Neuronal stem cell (in vitro differentiated cells): Measurements from ENCODE around the gene ZBTB44.

Experiments
- DNase-seq: peaks from one replicate; pipeline ENCODE4 v3.0.0-alpha.2; 2013; ENCODE audit warnings: low spot score
- H2AFZ ChIP-seq: one replicate; pipeline ENCODE4 v1.6.1; 2013; ENCODE audit warnings: mild to moderate bottlenecking, low read length, inconsistent platforms
- H2AK5ac ChIP-seq: 2 replicates; pipeline ENCODE4 v1.6.1; 2013; ENCODE audit warnings: low read depth, mild to moderate bottlenecking, inconsistent platforms, low read length, moderate library complexity, mixed read lengths
- H2BK120ac ChIP-seq: 2 replicates; pipeline ENCODE4 v1.6.1; 2013; ENCODE audit warnings: low read depth, mild to moderate bottlenecking, inconsistent platforms, low read length, moderate library complexity, mixed read lengths
- H2BK12ac ChIP-seq: one replicate; pipeline ENCODE4 v1.6.1; 2013; ENCODE audit warnings: low read length, inconsistent platforms
- H2BK15ac ChIP-seq: 2 replicates; pipeline ENCODE4 v1.6.1; 2013; ENCODE audit warnings: mild to moderate bottlenecking, low read length, inconsistent platforms, mixed read lengths
- H2BK5ac ChIP-seq: one replicate; pipeline ENCODE4 v1.6.1; 2013; ENCODE audit warnings: inconsistent platforms, mild to moderate bottlenecking, low read length, moderate library complexity
- H3K14ac ChIP-seq: one replicate; pipeline ENCODE4 v1.6.1; 2013; ENCODE audit warnings: low read length, inconsistent platforms
- H3K18ac ChIP-seq: 2 replicates; pipeline ENCODE4 v1.6.1; 2013; ENCODE audit warnings: low read length, inconsistent platforms
- H3K23ac ChIP-seq: 2 replicates; pipeline ENCODE4 v1.6.1; 2013; ENCODE audit warnings: low read depth, mild to moderate bottlenecking, mixed read lengths, low read length, inconsistent platforms; ENCODE audit not compliant: poor library complexity
- H3K27ac ChIP-seq: replicated peaks from 3 replicates; pipeline ENCODE4 v1.5.1; 2013; ENCODE audit warnings: low read length, inconsistent platforms
- H3K27me3 ChIP-seq, 3 experiments: 2 replicates each; pipeline ENCODE4 v1.6.1; 2013; ENCODE audit warnings: low read length in 3 of 3, mild to moderate bottlenecking in 2 of 3, inconsistent platforms in 1 of 3, low read depth in 1 of 3, mixed read lengths in 1 of 3, moderate library complexity in 1 of 3; ENCODE audit not compliant: control insufficient read depth in 3 of 3, insufficient read depth in 3 of 3
- H3K36me3 ChIP-seq, 2 donors: replicated peaks in 1 of 2; 2 replicates each; pipeline ENCODE4 v1.6.1; 2013; ENCODE audit warnings: low read length in 2 of 2; ENCODE audit not compliant: control insufficient read depth in 2 of 2, insufficient read depth in 2 of 2
- H3K4ac ChIP-seq: 2 replicates; pipeline ENCODE4 v1.6.1; 2013; ENCODE audit warnings: inconsistent platforms, mild to moderate bottlenecking, low read length, moderate library complexity
- H3K4me1 ChIP-seq, 2 donors: 1 replicate in 1 of 2; 2 replicates in 1 of 2; pipeline ENCODE4 v1.6.1; 2013; ENCODE audit warnings: low read length in 2 of 2, low read depth in 1 of 2; ENCODE audit not compliant: control insufficient read depth in 2 of 2, insufficient read depth in 1 of 2
- H3K4me2 ChIP-seq: one replicate; pipeline ENCODE4 v1.6.1; 2013; ENCODE audit warnings: mild to moderate bottlenecking, low read length, inconsistent platforms; ENCODE audit not compliant: insufficient read depth, poor library complexity, severe bottlenecking
- H3K4me3 ChIP-seq, 2 donors: 2 replicates each; pipeline ENCODE4 v1.5.1; 2013; ENCODE audit warnings: low read length in 2 of 2, mild to moderate bottlenecking in 2 of 2, inconsistent platforms in 1 of 2, moderate library complexity in 1 of 2
- H3K79me1 ChIP-seq: one replicate; pipeline ENCODE4 v1.6.1; 2013; ENCODE audit warnings: low read depth, mild to moderate bottlenecking, inconsistent platforms, low read length, moderate library complexity
- H3K9ac ChIP-seq: one replicate; pipeline ENCODE4 v1.6.1; 2013; ENCODE audit warnings: mild to moderate bottlenecking, low read depth, low read length, inconsistent platforms; ENCODE audit not compliant: poor library complexity
- H3K9me3 ChIP-seq, 2 donors: replicated peaks in 1 of 2; 2 replicates each; pipeline versions ENCODE3 to v1.6.1; 2013; ENCODE audit warnings: low read length in 2 of 2, mild to moderate bottlenecking in 2 of 2, inconsistent platforms in 1 of 2, low read depth in 1 of 2, mixed read lengths in 1 of 2, moderate library complexity in 1 of 2; ENCODE audit not compliant: control insufficient read depth in 2 of 2, insufficient read depth in 1 of 2
- H4K8ac ChIP-seq: one replicate; pipeline ENCODE4 v1.6.1; 2013; ENCODE audit warnings: low read depth, mild to moderate bottlenecking, inconsistent platforms, low read length, moderate library complexity
- H4K91ac ChIP-seq: one replicate; pipeline ENCODE4 v1.6.1; 2013; ENCODE audit warnings: low read length, low read depth, mild to moderate bottlenecking, inconsistent platforms; ENCODE audit not compliant: poor library complexity
- WGBS, 2 donors: extraction: QIAGEN DNeasy Blood & Tissue Kit; methylation state at CpG; one replicate each; pipeline ENCODE4 v1.1.7; 2013; ENCODE audit warnings: missing lambda C conversion rate in 2 of 2, mixed read lengths in 1 of 2; ENCODE audit not compliant: insufficient read length in 2 of 2, insufficient replicate concordance in 1 of 2; ENCODE audit errors: extremely low coverage in 2 of 2; 5-methylcytosine and 5-hydroxymethylcytosine counted together

Gene ZBTB44

DNA sequence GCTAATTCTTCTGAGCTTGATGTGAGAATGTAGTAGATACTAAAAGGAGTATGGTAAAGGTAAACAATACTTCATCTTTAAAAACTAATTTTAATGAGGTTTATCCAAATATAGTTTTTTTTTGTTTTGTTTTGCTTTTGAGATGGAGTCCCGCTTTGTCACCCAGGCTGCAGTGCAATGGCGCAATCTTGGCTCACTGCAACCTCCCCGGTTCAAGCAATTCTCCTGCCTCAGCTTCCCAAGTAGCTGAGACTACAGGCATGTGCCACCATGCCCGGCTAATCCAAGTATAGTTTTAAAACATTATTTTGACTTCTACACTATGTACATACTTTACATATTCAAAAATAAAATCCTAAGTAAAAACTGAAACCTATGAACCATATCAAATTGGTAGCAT, 4.1 kb downstream of the ZBTB44 start:
- no peak overlapping the region for H2BK12ac ChIP-seq
- H3K23ac ChIP-seq, result no peak overlapping the region
- peaks cover 4% of the 10 kb centered on the region for H3K79me1 ChIP-seq
- H3K14ac ChIP-seq, result no peak overlapping the region
- no peaks in the 10 kb centered on the region for H3K27me3 ChIP-seq
- H3K4me2 ChIP-seq, result no peak overlapping the region
- no peak overlapping the region for H4K8ac ChIP-seq
- no peak overlapping the region for H3K4me3 ChIP-seq
- peaks cover 2 to 7% of the 10 kb centered on the region in 2 donors for H3K4me1 ChIP-seq
- peaks cover 0 to 4% of the 10 kb centered on the region in 2 donors for H3K36me3 ChIP-seq
- no peak overlapping the region for H2AFZ ChIP-seq
- no peak for DNase-seq
- H3K27ac ChIP-seq, result no peak overlapping the region
- H2BK5ac ChIP-seq, result no peak overlapping the region
- H3K9ac ChIP-seq, result no peak overlapping the region
- H3K18ac ChIP-seq, result no peak overlapping the region
- H3K9me3 ChIP-seq, result peaks cover 0 to 11% of the 10 kb centered on the region in 2 donors
- H2BK15ac ChIP-seq, result no peak overlapping the region
- no CpG with 5 or more reads among the region's 4 CpGs for WGBS, 2 donors
- H4K91ac ChIP-seq, result no peak overlapping the region
- H2AK5ac ChIP-seq, result no peak overlapping the region
- H3K4ac ChIP-seq, result no peak overlapping the region
- H2BK120ac ChIP-seq, result no peak overlapping the region

DNA sequence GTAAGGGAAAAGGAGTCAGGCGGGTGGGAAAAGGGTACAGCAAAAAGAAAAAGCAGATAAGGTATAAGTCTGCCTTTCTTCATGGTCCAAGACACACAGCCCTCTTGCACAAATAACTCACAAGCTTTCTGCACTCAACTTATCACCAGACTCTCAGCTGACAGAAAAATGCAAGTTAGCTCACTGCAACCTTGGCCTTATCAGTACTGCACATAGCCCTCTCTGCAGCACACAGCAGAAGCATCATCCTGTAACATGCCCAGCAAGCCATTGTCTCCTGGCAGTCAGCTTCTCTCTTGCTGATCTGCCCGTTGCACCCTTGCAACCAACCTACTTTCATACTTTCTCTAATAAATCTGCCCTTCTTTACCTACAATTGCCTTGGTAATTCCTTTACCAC, 5.8 kb downstream of the ZBTB44 start:
- Histone ChIP-seq H2BK15ac (no peak overlapping the region), H2AFZ (no peak overlapping the region), H3K4me1 (peaks cover 1 to 2% of the 10 kb centered on the region in 2 donors), H2BK120ac (no peak overlapping the region), H2BK5ac (no peak overlapping the region), H3K4me2 (no peak overlapping the region), H3K36me3 (peaks cover 0 to 4% of the 10 kb centered on the region in 2 donors), H2BK12ac (no peak overlapping the region), H3K9ac (no peak overlapping the region), H3K9me3 (peaks cover 0 to 11% of the 10 kb centered on the region in 2 donors), H3K4ac (no peak overlapping the region), H4K8ac (no peak overlapping the region), H3K14ac (no peak overlapping the region), H3K27ac (no peak overlapping the region), H3K27me3 (no peaks in the 10 kb centered on the region), H3K18ac (no peak overlapping the region), H2AK5ac (no peak overlapping the region), H3K79me1 (no peaks in the 10 kb centered on the region), H3K23ac (no peak overlapping the region), H3K4me3 (no peak overlapping the region), H4K91ac (no peak overlapping the region)
- DNase-seq, result no peak
- WGBS, 2 donors, result no CpG with 5 or more reads among the region's 2 CpGs

DNA sequence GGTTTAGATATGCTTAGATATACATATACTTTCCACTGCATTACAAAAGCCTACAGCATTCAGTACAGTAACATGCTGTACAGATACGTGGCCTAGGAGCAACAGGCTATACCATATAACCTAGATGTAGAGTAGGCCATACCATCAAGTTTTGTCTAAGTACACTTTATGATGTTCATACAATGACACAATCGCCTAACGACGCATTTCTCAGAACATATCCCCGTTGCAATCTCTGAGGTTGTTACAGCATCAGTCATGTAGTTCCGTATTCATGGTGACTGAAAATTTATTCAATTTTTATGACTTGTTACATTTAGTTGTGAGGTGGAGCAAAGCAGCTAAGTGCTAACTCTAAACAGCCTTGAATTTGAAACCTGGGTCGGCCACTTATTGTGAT, 6.7 kb downstream of the ZBTB44 start:
- Histone ChIP-seq H3K14ac (no peak overlapping the region), H3K36me3 (peaks cover 0 to 4% of the 10 kb centered on the region in 2 donors), H3K4me1 (peaks cover 0 to 1% of the 10 kb centered on the region in 2 donors)

GRCh38 chr11:130304651-130305050, 10.1 kb downstream of the ZBTB44 start:
- Histone ChIP-seq H3K79me1 (no peaks in the 10 kb centered on the region), H2BK5ac (no peak overlapping the region), H3K14ac (no peak overlapping the region), H2BK120ac (no peak overlapping the region), H4K91ac (no peak overlapping the region), H3K27me3 (no peaks in the 10 kb centered on the region), H3K9me3 (peaks cover 0 to 11% of the 10 kb centered on the region in 2 donors), H3K36me3 (peaks cover 0 to 4% of the 10 kb centered on the region in 2 donors), H3K4me1 (no peaks in the 10 kb centered on the region), H2BK12ac (no peak overlapping the region), H3K4ac (no peak overlapping the region), H3K18ac (no peak overlapping the region), H2AFZ (no peak overlapping the region), H3K4me3 (no peak overlapping the region), H3K27ac (no peak overlapping the region), H3K9ac (no peak overlapping the region), H3K23ac (no peak overlapping the region), H2AK5ac (no peak overlapping the region), H3K4me2 (no peak overlapping the region), H4K8ac (no peak overlapping the region), H2BK15ac (no peak overlapping the region)
- WGBS, 2 donors, result no CpG with 5 or more reads among the region's 2 CpGs
- no peak for DNase-seq

More for the DNA sequence above, 6.7 kb downstream of the ZBTB44 start:
- H3K9ac ChIP-seq, result no peak overlapping the region
- H3K4me2 ChIP-seq, result no peak overlapping the region
- H2BK12ac ChIP-seq, result no peak overlapping the region
- peaks cover 0 to 11% of the 10 kb centered on the region in 2 donors for H3K9me3 ChIP-seq
- no peaks in the 10 kb centered on the region for H3K27me3 ChIP-seq
- no peak overlapping the region for H3K27ac ChIP-seq
- H3K18ac ChIP-seq, result no peak overlapping the region
- H3K23ac ChIP-seq, result no peak overlapping the region
- H3K4ac ChIP-seq, result no peak overlapping the region
- H2BK5ac ChIP-seq, result no peak overlapping the region
- H2AFZ ChIP-seq, result no peak overlapping the region
- no peak overlapping the region for H4K91ac ChIP-seq
- H3K4me3 ChIP-seq, result no peak overlapping the region
- H2BK120ac ChIP-seq, result no peak overlapping the region
- H2BK15ac ChIP-seq, result no peak overlapping the region
- H2AK5ac ChIP-seq, result no peak overlapping the region
- H4K8ac ChIP-seq, result no peak overlapping the region
- WGBS, 2 donors, result no CpG with 5 or more reads among the region's 7 CpGs
- no peaks in the 10 kb centered on the region for H3K79me1 ChIP-seq
- DNase-seq, result no peak
